ENCODE results near the gene TGFB2. TPM values are rescaled to one million over a fixed set of nuclear protein-coding genes. Genes with fewer than 3 reads are reported as not detected.

The TGFB2 gene
- total RNA-seq, 1 experiment from 2014 or later = not detected

DNA sequence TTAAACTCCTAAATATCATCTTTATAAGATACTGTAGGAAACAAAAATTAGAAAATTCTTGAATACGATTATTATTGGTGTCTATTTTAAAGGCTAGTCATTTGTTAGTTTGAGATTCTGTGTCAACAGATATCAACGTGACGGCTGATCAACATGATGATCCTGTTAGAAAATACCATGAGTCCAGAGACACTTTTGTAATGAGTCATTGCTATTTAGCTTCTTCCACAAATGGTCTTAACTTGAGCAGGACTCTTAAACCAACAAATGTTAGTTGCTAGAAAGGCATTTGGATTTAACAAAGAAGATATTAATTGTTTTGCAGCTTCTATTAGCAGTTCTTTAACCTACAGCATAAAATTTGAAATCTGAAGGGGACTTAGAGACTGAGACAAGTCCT, 131.2 kb downstream of the TGFB2 start:
- H3K23me2 ChIP-seq (ENCODE audit: insufficient read length, low read depth, low read length, poor library complexity, severe bottlenecking) = no peaks in the 10 kb centered on the region
- no peak overlapping the region for H2BK15ac ChIP-seq (ENCODE audit: low read depth, low read length)
- H3K79me1 ChIP-seq (ENCODE audit: insufficient read depth, low read depth, low read length, poor library complexity, severe bottlenecking) = no peaks in the 10 kb centered on the region
- H4K8ac ChIP-seq (replicated peaks; ENCODE audit: insufficient read length, low read depth, low read length) = no peak overlapping the region
- no peak overlapping the region for H2BK12ac ChIP-seq (ENCODE audit: insufficient read length, low read depth, low read length)
- H3K27me3 ChIP-seq (ENCODE audit: insufficient read depth, low read length) = no peaks in the 10 kb centered on the region
- WGBS (ENCODE audit: extremely low coverage, insufficient read length, low lambda C conversion rate) = no CpG with 5 or more reads among the region's 3 CpGs
- no peaks in the 10 kb centered on the region for H4K20me1 ChIP-seq (ENCODE audit: control insufficient read depth, insufficient read depth, insufficient read length)
- H2AFZ ChIP-seq (ENCODE audit: low read length) = no peak overlapping the region
- no peak overlapping the region for H3K9ac ChIP-seq (ENCODE audit: extremely low read depth, insufficient read length, low read length)
- Mint-ChIP-seq H3K27ac (no peak overlapping the region), H3K36me3 (ENCODE audit: insufficient read depth in 1 of 3, low read depth in 3 of 3) (no peaks in the 10 kb centered on the region), H3K9me3 (no peaks in the 10 kb centered on the region), H3K27me3 (ENCODE audit: low read depth) (no peaks in the 10 kb centered on the region), H3K4me3 (no peak overlapping the region), H3K4me1 (peaks cover 8 to 13% of the 10 kb centered on the region in 2 experiments; a peak in 3 of 4 replicates)
- H2BK20ac ChIP-seq (ENCODE audit: low read depth, low read length, poor library complexity, severe bottlenecking) = no peak overlapping the region
- no peaks in the 10 kb centered on the region for H3K79me2 ChIP-seq (ENCODE audit: insufficient read depth, low read length)
- H3K4me2 ChIP-seq (ENCODE audit: insufficient read depth, insufficient read length, low read length) = no peak overlapping the region
- TF ChIP-seq, protein P1, sequence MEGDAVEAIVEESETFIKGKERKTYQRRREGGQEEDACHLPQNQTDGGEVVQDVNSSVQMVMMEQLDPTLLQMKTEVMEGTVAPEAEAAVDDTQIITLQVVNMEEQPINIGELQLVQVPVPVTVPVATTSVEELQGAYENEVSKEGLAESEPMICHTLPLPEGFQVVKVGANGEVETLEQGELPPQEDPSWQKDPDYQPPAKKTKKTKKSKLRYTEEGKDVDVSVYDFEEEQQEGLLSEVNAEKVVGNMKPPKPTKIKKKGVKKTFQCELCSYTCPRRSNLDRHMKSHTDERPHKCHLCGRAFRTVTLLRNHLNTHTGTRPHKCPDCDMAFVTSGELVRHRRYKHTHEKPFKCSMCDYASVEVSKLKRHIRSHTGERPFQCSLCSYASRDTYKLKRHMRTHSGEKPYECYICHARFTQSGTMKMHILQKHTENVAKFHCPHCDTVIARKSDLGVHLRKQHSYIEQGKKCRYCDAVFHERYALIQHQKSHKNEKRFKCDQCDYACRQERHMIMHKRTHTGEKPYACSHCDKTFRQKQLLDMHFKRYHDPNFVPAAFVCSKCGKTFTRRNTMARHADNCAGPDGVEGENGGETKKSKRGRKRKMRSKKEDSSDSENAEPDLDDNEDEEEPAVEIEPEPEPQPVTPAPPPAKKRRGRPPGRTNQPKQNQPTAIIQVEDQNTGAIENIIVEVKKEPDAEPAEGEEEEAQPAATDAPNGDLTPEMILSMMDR (conservative IDR thresholded peaks at IDR 0.05) = no peak
- H3K4ac ChIP-seq (ENCODE audit: low read depth, low read length) = no peak overlapping the region
- H3K9me3 ChIP-seq (ENCODE audit: control insufficient read depth, low read depth, low read length) = no peaks in the 10 kb centered on the region
- H3K14ac ChIP-seq (ENCODE audit: insufficient read depth, low read length) = no peak overlapping the region
- no peaks in the 10 kb centered on the region for H3K4me1 ChIP-seq (ENCODE audit: insufficient read depth, low read length)
- no peak overlapping the region for H3K18ac ChIP-seq (ENCODE audit: insufficient read length, low read depth, low read length)
- no peak overlapping the region for H3K27ac ChIP-seq (ENCODE audit: insufficient read length, low read depth, low read length)
- H2BK5ac ChIP-seq (ENCODE audit: insufficient read length, low read length) = no peak overlapping the region
- H3K56ac ChIP-seq (ENCODE audit: insufficient read length, low read depth, low read length) = no peak overlapping the region
- no peak overlapping the region for H4K5ac ChIP-seq (ENCODE audit: insufficient read length, low read depth, low read length)
- H4K91ac ChIP-seq (ENCODE audit: insufficient read length, low read depth, low read length) = no peak overlapping the region
- H3K23ac ChIP-seq (ENCODE audit: insufficient read length, low read depth, low read length) = no peak overlapping the region
- no peak overlapping the region for H2AK5ac ChIP-seq (ENCODE audit: insufficient read length, low read length)
- DNase-seq = no peak
- H3T11ph ChIP-seq (ENCODE audit: low read length) = no peak overlapping the region
- no peak overlapping the region for H2BK120ac ChIP-seq (ENCODE audit: low read depth, low read length, poor library complexity, severe bottlenecking)
